HG03064 (cell line): ENCODE measurements around the gene CARMIL3.
"Not testable (repeated sequence)": the region's sequence is repeated elsewhere in the genome, so short reads cannot be mapped to it uniquely, and the experiment has no call there.

Source experiments
- ATAC-seq: cut with Tn5 transposase; IDR thresholded peaks from one replicate; pipeline ENCODE4 v1.9.1; 2021; ENCODE audit warnings: low read depth; ENCODE audit not compliant: unreplicated experiment

Gene CARMIL3

DNA sequence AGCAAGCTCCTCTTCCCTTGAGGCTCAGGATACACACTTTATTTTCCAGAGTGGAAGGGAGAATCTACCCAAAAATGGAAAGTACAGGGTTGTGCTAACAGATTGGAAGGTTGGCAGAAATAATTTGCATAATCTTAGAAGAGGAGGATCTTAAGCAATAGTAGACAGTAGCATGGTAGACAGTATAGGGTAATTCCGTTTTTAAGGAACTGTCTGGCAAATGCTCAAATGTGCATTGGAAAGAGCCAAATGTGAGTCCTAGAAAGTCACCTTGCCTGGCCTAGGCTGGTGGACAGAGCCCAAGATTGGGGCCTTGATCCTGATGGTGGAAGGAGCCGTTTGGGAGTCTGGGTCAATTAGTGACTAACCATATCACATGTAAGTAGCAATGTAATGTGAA, 13.1 kb upstream of the CARMIL3 start:
- ATAC-seq = no peak

DNA sequence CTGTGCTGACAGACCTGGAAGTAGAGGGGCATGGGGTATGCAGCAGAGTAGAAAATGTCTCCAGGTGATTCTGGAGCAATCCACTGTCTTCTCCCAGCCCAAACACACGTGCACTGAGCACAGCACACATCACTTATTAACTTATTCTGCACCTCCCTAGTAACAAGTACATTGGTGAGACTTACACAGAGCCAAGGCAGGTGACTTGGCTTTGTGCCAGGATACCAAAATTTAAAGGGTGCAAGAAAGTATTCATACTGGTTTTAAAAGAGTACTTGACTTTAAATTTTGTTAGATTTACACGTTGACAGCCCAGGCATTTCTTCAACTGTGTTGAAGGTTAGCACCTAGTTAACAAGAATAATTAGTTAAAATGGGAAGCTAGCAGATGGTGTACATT, 11.1 kb upstream of the CARMIL3 start:
- no peak for ATAC-seq

GRCh38 chr14:24042746-24043145, 9.1 kb upstream of the CARMIL3 start:
- no peak for ATAC-seq

- not testable (repeated sequence) for ATAC-seq
Observed at GRCh38 chr14:24049002-24049401, 2.8 kb upstream of the CARMIL3 start.

GRCh38 chr14:24050753-24051152, 1.1 kb upstream of the CARMIL3 start:
- ATAC-seq = not testable (repeated sequence)

DNA sequence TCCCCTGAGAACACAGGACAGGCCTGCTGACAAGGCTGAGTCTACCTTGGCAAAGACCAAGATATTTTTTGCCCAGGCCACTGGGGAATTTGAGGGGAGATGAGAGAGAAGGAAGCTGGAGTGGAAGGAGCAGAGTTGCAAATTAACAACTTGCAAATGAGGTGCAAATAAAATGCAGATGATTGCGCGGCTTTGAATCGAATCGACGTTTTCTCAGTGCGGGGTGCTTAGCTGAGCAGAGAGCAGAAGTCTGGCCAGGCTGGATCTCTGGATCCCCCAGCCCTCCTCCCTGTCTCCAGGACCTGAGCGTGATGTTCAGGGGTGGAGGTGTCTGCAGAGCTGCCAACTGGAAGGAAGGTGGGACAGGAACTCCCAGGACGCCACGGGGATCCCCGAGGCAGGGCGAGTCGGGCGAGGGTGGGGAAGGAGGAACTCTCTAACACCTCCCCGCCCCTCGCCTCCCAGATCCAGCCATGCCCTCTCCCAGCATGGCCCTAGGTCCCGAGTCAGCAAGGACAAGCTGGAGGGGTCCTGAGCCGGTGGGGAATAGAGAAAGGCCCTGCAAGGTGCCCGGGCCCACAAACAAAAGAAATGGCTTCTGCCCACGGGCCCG, 527 bp upstream of the CARMIL3 start:
- no peak for ATAC-seq

GRCh38 chr14:24052656-24053547, 1.1 kb downstream of the CARMIL3 start:
- ATAC-seq = no peak

DNA sequence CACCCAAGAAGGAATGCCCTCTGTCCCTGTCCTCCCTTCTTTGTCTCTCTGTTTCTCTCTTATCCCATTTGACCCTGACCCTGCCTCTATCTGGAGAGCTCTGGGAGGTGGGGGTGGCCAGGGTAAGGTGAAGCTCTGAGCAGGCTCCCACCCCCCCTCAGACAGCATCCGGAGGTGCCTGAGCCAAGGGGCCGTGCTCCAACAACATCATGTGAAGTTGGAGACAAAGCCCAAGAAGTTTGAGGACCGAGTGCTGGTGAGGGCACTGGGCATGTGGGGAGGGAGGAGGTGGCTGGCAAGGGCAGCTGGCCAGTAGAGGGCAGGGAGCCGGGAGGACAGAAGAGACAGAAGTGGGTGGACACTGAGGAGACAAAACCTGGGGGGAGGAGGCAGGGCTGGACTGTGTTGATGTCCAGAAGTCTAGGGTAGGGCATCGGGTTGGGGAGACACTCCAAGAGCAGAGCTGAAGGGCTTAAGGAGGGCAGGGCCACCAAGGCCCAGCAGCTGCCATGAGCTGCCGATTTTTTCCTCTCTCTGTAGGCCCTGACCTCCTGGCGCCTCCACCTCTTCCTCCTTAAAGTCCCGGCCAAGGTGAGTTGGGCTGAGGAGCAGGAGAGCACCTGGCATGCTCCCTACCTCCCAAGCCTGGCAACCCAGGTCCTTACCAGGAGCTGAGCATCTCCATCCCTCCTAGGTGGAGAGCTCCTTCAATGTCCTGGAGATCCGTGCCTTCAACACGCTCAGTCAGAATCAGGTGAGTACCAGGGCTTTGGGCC, 1.9 kb downstream of the CARMIL3 start:
- ATAC-seq = no peak

DNA sequence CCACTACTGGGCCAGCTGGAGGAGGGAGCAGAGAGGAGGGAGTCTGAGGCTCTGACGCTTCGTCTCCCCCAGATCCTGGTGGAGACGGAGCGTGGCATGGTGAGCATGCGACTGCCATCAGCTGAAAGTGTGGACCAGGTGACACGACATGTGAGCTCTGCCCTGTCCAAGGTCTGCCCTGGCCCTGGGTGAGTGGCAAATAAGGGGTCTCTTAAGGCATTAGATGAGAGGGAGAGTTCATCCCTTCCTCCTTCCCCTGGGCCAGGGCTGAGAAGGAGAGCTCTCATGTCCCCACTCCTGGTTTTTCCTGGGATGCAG, 2.5 kb downstream of the CARMIL3 start:
- no peak for ATAC-seq

DNA sequence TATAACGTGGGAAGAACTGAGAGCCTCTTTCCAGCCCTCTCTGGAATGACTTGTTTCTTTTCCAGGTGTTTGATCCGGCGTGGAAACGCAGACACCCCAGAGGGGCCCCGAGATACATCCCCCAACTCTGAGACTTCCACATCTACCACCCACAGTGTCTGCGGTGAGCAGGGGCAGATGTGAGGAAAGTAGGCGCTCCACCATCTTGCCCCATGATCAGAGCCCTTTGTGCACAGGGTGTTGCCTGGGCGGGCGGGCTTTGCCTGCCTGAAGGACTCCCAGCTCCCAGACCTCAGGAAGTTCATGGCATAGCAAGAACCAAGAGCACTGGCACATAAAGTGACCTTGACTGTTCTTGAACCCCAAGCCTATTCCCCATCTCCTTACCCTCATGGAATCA, 2.8 kb downstream of the CARMIL3 start:
- ATAC-seq = no peak

- ATAC-seq = no peak
Observed at GRCh38 chr14:24055971-24056799, 4.4 kb downstream of the CARMIL3 start.

GRCh38 chr14:24056800-24057184, 5.0 kb downstream of the CARMIL3 start:
- no peak for ATAC-seq

DNA sequence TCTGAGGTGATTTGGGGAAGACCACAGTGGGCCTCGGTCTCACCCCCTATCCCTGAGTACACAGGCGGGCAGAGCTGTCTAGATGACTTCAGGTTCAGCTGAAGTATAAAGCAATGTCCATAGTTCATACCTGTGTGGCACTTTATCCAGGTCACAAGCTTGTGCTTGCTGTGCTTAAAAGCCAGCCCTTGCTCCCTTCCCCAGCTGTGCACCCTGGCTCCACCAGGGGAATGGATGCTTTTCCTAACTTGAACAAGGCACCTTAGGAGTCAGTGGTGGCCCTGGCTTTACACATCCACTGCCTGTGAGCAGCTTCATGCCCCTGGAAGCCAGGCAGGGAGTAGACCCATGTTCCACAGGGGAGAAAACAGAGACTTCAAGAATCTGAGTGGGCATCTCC, 5.5 kb downstream of the CARMIL3 start:
- ATAC-seq = no peak

- ATAC-seq = no peak
Observed at GRCh38 chr14:24057867-24058259, 6.1 kb downstream of the CARMIL3 start.

DNA sequence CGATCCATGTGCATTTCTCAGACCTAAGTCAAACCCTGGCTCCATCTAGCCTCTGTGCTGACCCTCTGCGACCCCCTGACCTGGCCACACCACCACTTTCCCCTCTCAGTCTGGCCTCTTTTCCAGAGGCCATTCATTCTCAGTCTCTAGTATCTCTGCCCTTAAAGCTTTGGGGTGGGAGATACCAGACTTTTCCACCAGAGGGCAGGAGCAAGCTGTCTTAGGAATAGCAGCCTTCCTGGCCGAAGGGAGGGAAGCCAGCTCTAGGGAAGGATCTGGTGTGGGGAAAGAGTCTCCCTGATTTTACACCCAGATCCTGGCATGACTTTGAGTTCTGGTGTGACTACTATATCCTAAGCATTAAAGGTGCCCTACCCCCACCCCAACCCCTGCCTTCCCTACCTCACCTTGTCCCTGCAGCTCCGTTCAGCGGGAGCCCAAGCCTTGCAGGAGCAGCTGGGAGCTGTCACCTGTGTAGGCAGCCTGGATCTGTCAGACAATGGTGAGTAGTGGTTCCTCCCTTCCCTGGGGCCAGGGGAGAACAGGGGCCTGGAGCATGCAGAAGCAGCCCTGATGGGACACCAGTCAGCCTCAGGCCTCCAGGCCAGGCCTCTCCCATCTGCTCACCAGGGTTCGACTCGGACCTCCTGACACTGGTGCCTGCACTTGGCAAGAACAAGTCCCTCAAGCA, 6.6 kb downstream of the CARMIL3 start:
- ATAC-seq = no peak

DNA sequence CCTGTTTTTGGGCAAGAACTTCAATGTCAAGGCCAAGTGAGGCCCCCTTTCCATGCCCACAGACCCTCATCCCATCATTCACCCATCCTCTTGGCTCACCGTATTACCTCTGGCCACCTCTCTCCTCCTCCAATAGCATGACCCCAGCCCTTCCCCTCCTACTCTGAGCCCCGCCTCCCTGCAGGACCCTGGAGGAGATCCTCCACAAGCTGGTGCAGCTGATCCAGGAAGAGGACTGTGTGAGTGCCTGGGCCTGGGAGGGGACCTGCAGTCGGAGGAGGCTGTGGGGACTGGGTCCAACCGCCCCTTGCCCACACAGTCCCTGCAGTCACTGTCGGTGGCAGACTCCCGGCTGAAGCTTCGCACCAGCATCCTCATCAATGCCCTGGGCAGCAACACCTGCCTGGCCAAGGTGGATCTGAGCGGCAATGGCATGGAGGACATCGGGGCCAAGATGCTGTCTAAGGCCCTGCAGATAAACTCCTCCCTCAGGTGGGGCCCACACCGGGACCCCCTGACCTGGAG, 7.2 kb downstream of the CARMIL3 start:
- no peak for ATAC-seq

- ATAC-seq = no peak
Observed at GRCh38 chr14:24059841-24060388, 8.1 kb downstream of the CARMIL3 start.

GRCh38 chr14:24060443-24060842, 8.6 kb downstream of the CARMIL3 start:
- ATAC-seq = no peak
